ENCODE measurements around the gene SAMD4B.

Gene SAMD4B

GRCh38 chr19:39411832-39412099, 69.5 kb downstream of the SAMD4B start:
- Histone ChIP-seq H3K4me3 (replicated peaks; ENCODE audit: low read depth, low read length) (no peak overlapping the region; the same call in 1 of the 2 replicates), H3K36me3 (ENCODE audit: control insufficient read depth, insufficient read depth, low read length) (peaks cover 19% of the 10 kb centered on the region), H3K27me3 (replicated peaks; ENCODE audit: control insufficient read depth, insufficient read depth, low read length) (no peaks in the 10 kb centered on the region)
- TF ChIP-seq CTCF (IDR thresholded peaks at IDR 0.05; ENCODE audit: insufficient read depth, low read length, poor library complexity, severe bottlenecking), result peak; percentile 87
- DNase-seq (ENCODE audit: extremely low read depth, insufficient read length), result no peak

DNA sequence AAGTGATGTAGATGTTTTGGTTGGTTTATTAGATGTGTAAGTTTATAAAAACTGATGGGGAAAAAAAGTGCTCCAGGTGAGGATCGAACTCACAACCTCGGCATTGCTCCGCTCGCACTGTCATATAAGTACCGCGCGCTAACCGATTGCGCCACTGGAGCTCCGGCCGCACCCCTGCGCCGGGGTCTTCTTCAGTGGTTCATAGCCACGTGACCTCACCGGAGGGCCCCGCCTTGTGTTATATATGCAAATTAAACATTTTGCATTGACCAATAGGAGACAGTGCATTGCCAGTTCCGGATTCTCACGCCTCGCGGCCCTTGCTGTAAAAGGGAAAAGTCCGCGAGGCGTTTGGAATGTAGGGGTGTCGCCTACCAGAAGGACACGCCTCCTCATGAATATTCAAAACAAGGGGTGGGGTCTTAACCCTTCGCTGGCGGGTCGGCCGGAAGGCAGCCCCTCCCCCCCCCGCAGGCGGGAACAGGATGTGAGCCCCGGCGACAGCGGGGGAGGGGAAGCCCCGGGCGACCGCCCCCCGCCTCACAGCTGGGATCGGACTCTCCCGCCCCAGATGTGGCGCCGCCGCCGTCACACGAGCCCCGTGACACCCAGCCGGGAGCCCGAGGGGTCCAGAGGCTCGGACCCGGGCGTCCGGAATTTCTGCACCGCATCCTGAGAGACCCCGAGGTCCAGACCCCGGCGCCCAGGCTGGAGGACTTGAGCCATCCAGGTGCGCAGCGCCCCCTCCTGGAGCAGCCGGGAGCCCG, 70.1 kb downstream of the SAMD4B start, which contains the start of gene PLEKHG2:
PLEKHG2 (plus strand) TSS at position 570 of the 767 bp plus-strand sequence. CDS start 1,418 bp downstream, outside the sequence.
- TF ChIP-seq CTCF (IDR thresholded peaks at IDR 0.05; ENCODE audit: insufficient read depth, low read length, poor library complexity, severe bottlenecking), result peak; percentile 94
- peaks cover 20% of the 10 kb centered on the region for H3K36me3 ChIP-seq (ENCODE audit: control insufficient read depth, insufficient read depth, low read length)

DNA sequence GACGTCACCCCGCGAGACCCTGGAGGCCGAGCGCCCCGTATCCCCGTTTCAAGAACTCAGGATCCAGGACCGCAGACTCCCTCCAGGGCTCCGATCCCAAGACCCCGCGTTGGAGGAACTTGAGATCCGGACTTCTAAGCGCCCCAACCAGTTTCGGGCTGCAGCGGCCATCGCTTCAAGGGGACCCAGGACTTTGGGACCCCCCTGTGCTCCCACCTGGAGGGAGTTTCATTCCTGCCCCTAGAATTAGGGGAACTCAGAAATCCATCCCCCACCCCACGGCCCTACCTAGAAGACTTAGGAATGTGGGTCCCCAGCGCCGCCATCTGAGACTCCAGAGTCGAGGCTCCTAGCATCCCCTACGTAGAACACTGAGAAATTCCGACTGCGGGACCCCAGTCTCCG, 70.6 kb downstream of the SAMD4B start:
- H3K36me3 ChIP-seq (ENCODE audit: control insufficient read depth, insufficient read depth, low read length), result peaks cover 20% of the 10 kb centered on the region
- peak overlapping the region; percentile 95 for H3K4me3 ChIP-seq (replicated peaks; ENCODE audit: low read depth, low read length)
- no peaks in the 10 kb centered on the region for H3K27me3 ChIP-seq (replicated peaks; ENCODE audit: control insufficient read depth, insufficient read depth, low read length)
- no peak for DNase-seq (ENCODE audit: extremely low read depth, insufficient read length)
- no peak for TF ChIP-seq CTCF (IDR thresholded peaks at IDR 0.05; ENCODE audit: insufficient read depth, low read length, poor library complexity, severe bottlenecking)

More for the DNA sequence above, 70.1 kb downstream of the SAMD4B start, which contains the start of gene PLEKHG2:
- H3K4me3 ChIP-seq (replicated peaks; ENCODE audit: low read depth, low read length), result peak within 1 kb of the TSS; percentile 95
- DNase-seq (ENCODE audit: extremely low read depth, insufficient read length), result peak; percentile 99
- H3K27me3 ChIP-seq (replicated peaks; ENCODE audit: control insufficient read depth, insufficient read depth, low read length), result no peaks in the 10 kb centered on the region

DNA sequence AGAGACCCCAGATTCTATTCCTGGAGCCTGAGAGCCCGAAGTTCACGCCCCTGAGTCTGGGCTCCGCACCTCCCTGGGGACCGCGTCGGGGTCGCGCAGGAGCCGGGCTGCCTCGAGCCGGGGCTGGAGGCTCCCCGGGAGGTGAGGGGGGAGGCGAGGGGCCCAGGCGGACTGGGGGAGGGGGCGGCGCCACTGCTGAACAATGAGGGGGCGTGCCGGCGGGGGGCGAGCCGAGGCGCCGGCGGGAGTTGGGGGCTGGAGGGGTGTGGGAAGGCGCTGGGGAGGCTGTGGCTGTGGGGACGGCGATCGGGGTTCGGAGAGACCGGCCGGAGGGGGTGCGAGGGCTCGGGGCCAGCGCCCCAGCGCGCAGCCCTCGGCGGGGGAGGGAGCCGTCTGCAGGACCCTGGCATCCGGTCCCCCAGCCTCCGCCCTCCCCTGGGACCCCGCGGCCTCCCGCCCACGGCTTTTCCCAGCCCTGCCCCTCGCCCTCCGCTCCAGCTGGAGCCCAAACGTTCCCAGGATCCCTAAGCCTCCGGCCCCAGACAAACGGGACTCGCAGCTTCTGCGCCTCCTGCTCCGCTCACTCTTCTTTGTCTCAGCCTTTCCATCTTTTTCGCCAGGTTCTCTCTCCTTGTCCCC, 71.2 kb downstream of the SAMD4B start:
- Histone ChIP-seq H3K4me3 (replicated peaks; ENCODE audit: low read depth, low read length) (peak overlapping the region; percentile 95), H3K36me3 (ENCODE audit: control insufficient read depth, insufficient read depth, low read length) (peaks cover 16% of the 10 kb centered on the region), H3K27me3 (replicated peaks; ENCODE audit: control insufficient read depth, insufficient read depth, low read length) (no peaks in the 10 kb centered on the region)
- peak; percentile 73 for DNase-seq (ENCODE audit: extremely low read depth, insufficient read length)
- TF ChIP-seq CTCF (IDR thresholded peaks at IDR 0.05; ENCODE audit: insufficient read depth, low read length, poor library complexity, severe bottlenecking), result no peak

- H3K27me3 ChIP-seq (replicated peaks; ENCODE audit: control insufficient read depth, insufficient read depth, low read length), result no peaks in the 10 kb centered on the region
- DNase-seq (ENCODE audit: extremely low read depth, insufficient read length), result no peak
- peak; percentile 36 for TF ChIP-seq CTCF (IDR thresholded peaks at IDR 0.05; ENCODE audit: insufficient read depth, low read length, poor library complexity, severe bottlenecking)
- peak overlapping the region; percentile 95 for H3K4me3 ChIP-seq (replicated peaks; ENCODE audit: low read depth, low read length)
- peaks cover 19% of the 10 kb centered on the region for H3K36me3 ChIP-seq (ENCODE audit: control insufficient read depth, insufficient read depth, low read length)
Observed at GRCh38 chr19:39413911-39414608, 71.8 kb downstream of the SAMD4B start.

Measured in GM06990 (cell line).